ENCODE results near the gene XCR1.
"Not testable (repeated sequence)": the region's sequence is repeated elsewhere in the genome, so short reads cannot be mapped to it uniquely, and the experiment has no call there.

Gene XCR1

DNA sequence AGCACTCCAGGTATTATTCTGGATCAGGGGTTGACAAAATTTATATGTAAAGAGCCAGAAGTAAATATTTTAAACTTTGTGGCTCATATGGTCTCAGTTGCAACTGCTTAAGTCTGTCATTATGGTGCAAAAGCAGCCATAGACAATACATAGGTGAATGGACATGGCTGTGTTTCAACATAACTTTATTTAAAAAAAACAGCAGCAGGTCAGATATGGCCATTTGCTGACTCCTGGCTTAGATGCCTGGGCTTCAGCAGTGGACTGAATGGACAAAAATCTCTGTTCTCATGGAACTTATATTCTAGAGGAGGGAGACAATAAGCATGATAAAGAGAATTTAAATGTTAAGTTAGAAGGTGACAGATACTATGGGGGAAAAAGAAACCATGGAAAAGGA, 20.0 kb downstream of the XCR1 start:
- DNase-seq (ENCODE audit: extremely low read depth in 1 of 2, low read depth in 1 of 2): no peak

GRCh38 chr3:46006238-46007032, 20.8 kb downstream of the XCR1 start:
- no peak for DNase-seq (ENCODE audit: extremely low read depth in 1 of 2, low read depth in 1 of 2)

GRCh38 chr3:46003706-46004105, 23.6 kb downstream of the XCR1 start:
- not testable (repeated sequence) for DNase-seq (ENCODE audit: extremely low read depth in 1 of 2, low read depth in 1 of 2)

- no peak for DNase-seq (ENCODE audit: extremely low read depth in 1 of 2, low read depth in 1 of 2)
Observed at GRCh38 chr3:46001178-46001577, 26.1 kb downstream of the XCR1 start.

DNA sequence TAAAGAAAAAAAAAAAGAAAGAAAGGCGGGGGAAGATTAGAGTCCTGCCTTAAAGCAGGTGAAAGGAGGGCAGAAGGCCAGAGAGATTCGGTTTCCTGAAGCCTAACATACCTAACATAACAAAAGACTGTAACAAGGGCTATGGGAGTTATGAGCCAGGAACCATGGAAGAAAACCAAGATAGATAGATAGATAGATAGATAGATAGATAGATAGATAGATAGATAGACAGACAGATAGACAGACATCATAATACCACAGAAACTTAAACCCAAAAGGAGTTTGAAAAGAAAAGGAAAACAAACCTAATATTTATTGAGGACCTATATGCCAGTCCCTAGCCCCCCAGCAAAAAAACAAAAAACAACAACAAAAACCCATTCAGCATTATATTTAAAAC, 29.3 kb downstream of the XCR1 start:
- DNase-seq (ENCODE audit: extremely low read depth in 1 of 2, low read depth in 1 of 2): no peak

DNA sequence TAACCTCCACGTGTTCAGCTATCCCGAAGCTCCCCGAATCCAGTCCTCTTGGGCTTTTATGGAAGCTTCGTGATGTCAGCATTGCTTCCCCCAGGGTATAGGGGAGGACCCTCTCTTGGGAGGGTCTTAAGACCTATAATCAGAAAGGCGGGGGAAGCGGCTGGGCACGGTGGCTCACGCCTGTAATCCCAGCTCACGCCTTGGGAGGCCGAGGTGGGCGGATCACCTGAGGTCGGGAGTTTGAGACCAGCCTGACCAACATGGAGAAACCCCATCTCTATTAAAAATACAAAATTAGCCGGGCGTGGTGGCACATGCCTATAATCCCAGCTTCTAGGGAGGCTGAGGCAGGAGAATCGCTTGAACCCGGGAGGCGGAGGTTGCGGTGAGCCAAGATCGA, 29.8 kb downstream of the XCR1 start:
- not testable (repeated sequence) for DNase-seq (ENCODE audit: extremely low read depth in 1 of 2, low read depth in 1 of 2)

- peak; percentile 72 to 87 for DNase-seq (ENCODE audit: extremely low read depth in 1 of 2, low read depth in 1 of 2)
Observed at GRCh38 chr3:45995236-45996192, 31.8 kb downstream of the XCR1 start, which contains the start of gene FYCO1. Gene FYCO1 (minus strand): TSS chr3:45995824. CDS start chr3:45984910, 10,914 bp downstream.

- peak; percentile 37 to 47 for DNase-seq (ENCODE audit: extremely low read depth in 1 of 2, low read depth in 1 of 2)
Observed at GRCh38 chr3:45994419-45995235, 32.7 kb downstream of the XCR1 start.

- no peak for DNase-seq (ENCODE audit: extremely low read depth in 1 of 2, low read depth in 1 of 2)
Observed at GRCh38 chr3:45993421-45994027, 33.8 kb downstream of the XCR1 start.

- DNase-seq (ENCODE audit: extremely low read depth in 1 of 2, low read depth in 1 of 2): no peak
Observed at GRCh38 chr3:45992821-45993221, 34.5 kb downstream of the XCR1 start.

GRCh38 chr3:45992133-45992729, 35.1 kb downstream of the XCR1 start:
- no peak for DNase-seq (ENCODE audit: extremely low read depth in 1 of 2, low read depth in 1 of 2)

GRCh38 chr3:45991341-45991740, 35.9 kb downstream of the XCR1 start:
- DNase-seq (ENCODE audit: extremely low read depth in 1 of 2, low read depth in 1 of 2): no peak

DNA sequence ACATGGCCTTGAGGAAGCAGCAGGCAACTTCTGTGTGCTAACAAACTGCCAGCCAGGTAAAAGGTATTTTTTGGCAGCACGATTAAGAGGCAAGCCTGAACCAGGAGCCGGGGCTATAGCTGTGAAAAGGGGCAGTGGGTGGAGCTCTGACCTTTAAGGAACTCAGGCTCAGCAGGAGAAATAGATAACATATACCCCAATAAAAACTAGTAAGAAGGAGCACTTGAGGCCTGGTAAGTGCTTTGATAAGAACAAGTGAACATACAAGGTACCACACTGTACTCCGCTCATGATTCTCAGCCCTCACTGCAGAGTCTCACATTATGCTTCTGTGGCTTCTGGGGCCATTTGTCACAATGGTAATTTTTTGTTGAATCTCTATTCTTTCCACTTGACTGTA, 37.1 kb downstream of the XCR1 start:
- DNase-seq (ENCODE audit: extremely low read depth in 1 of 2, low read depth in 1 of 2): no peak

DNA sequence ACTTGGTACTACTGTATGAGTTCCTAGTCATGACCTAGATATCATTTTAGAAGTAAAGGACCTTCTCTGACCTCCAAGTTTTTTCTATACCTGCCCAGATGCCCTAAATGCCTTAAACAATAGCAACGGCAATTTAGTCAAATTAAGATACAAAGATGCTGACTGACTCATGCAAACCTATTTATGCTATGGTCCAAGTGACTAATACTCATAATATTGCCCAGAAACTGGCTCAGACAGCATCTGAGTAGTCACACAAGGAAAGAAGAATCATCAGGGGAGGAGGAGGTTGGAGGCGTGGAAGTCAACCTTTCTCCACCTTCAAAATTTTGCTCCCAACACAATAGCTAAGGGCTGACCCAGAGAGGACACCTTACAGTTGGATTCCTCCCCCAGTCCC, 38.5 kb downstream of the XCR1 start:
- no peak for DNase-seq (ENCODE audit: extremely low read depth in 1 of 2, low read depth in 1 of 2)

- DNase-seq (ENCODE audit: extremely low read depth in 1 of 2, low read depth in 1 of 2): no peak
Observed at GRCh38 chr3:45988362-45988761, 38.9 kb downstream of the XCR1 start.

DNA sequence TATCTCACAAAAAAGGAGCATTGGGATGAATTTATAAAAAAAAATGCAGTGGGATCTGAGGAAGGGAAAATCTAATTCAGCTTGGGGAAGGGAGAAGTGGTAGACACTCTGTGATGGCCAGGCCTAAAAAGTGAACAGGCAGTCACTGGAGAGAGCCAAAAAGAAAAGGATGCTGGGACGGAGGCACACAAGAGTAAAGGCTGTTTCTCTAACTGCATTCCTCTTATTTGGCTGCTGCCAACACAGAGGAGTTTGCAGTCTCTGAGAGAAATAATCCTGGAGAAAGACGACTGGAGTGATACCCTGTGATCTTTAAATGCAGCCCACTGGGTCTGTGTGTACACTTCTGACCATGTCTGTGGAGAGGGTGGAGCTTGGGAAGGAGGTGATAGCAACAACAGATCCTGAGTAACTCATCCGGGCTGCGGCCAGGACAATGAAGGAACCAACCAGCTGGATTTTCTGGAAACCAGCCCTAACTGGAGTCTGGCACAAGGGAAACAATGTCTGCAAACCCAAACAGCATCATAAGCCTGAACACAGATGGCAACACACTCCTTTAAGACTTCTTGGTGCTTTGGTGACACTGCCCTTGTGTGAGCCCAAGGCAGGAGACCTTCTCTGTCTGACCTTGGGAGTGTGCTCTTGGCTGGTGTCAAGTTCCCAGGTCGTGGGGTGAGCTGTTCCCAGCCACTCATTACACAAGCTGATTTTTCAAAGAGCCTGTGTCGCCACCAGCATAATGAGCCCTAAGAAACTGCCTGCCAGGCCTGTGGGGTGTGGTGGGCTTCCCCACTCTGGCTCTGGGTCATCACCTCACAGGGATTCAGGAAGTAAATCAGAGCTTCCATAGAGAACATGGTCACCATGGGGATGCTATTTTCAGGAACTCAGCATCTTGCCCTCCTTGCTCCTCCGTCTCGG, 39.7 kb downstream of the XCR1 start:
- no peak for DNase-seq (ENCODE audit: extremely low read depth in 1 of 2, low read depth in 1 of 2)

GRCh38 chr3:45986303-45986982, 40.8 kb downstream of the XCR1 start:
- DNase-seq (ENCODE audit: extremely low read depth in 1 of 2, low read depth in 1 of 2): no peak

DNA sequence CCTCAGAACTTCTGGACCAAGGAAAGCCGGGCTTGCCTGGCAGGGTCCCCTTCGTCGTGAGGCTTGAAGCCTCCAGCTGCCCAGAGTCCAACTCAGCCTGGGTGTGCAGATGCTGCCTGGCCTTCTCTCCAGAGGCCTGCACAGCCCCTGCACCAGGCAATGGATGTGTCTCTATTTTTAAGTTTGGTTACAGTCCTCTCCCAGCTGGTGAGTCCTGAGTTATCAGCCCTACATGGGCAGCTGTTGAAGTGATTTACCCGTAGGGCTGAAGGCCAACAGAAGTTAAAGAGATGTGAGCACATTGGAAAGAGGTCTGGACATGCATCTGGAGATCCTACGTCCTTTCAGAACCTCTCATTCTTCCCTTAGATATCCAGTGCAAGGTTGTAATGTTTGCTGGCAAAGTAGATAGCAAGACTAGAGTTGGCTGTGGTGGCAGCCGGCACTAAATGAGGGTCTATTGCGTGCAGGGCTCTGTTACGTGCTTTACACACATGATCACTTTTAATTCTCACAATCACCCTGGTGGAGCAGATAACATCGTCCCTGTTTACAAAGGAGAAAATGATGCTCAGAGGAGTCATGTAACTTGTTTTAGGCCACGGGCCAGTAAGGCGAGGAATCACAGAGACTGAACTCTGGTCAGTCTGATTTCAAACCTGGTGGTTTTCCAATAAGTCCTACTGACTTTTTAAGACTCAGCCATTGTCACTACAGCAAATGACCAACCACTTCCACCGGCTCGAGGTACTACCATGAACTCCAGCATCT, 41.6 kb downstream of the XCR1 start:
- DNase-seq (ENCODE audit: extremely low read depth in 1 of 2, low read depth in 1 of 2): no peak

Data from stimulated activated CD8-positive, alpha-beta memory T cell treated with anti-CD3 and anti-CD28 coated beads, Interleukin-7, amount 100 ng/mL, for 48 hours (primary cell).